Measurements from ENCODE around the gene PCDH9.
"Not testable (repeated sequence)": the region's sequence is repeated elsewhere in the genome, so short reads cannot be mapped to it uniquely, and the experiment has no call there.

PCDH9 gene

DNA sequence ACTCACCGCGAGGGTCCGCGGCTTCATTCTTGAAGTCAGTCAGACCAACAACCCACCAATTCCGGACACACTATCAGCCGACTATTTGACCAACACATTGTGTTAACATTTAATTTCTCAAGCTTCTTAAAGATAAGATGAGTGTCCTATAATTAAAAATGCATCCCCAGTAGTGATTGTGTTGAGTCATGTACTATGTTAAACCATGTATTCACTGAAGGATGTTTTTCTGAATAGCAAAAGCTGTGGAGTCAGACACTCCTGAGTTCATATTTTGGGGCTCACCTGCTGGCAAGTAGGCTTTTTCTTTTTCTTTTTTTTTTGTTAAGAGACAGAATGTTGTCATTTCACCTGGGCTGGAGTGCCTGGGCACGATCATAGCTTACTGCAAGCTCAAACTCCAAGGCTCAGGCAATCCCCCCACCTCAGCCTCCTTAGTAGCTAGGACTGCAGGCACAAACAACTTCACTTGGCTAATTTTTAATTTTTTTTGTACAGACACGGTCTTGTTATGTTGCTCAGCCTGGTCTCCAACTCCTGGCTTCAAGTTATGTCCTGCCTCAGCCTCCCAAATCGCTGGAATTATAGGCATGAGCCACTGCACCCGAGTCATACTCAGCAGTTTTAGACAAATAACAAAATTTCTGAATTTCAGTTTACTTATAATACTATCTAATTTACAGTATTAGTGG, 606.9 kb downstream of the PCDH9 start:
- Histone ChIP-seq H3K4me3 (ENCODE audit: low read depth in 1 of 2, low read length in 1 of 2) (no peak overlapping the region), H3K4me1 (ENCODE audit: control insufficient read depth in 1 of 2, insufficient read depth in 1 of 2, low read depth in 1 of 2, low read length in 1 of 2) (no peaks in the 10 kb centered on the region), H3K27me3 (no peaks in the 10 kb centered on the region), H3K27ac (no peak overlapping the region), H3K36me3 (no peaks in the 10 kb centered on the region), H3K9me3 (no peaks in the 10 kb centered on the region)
- TF ChIP-seq, protein P1, sequence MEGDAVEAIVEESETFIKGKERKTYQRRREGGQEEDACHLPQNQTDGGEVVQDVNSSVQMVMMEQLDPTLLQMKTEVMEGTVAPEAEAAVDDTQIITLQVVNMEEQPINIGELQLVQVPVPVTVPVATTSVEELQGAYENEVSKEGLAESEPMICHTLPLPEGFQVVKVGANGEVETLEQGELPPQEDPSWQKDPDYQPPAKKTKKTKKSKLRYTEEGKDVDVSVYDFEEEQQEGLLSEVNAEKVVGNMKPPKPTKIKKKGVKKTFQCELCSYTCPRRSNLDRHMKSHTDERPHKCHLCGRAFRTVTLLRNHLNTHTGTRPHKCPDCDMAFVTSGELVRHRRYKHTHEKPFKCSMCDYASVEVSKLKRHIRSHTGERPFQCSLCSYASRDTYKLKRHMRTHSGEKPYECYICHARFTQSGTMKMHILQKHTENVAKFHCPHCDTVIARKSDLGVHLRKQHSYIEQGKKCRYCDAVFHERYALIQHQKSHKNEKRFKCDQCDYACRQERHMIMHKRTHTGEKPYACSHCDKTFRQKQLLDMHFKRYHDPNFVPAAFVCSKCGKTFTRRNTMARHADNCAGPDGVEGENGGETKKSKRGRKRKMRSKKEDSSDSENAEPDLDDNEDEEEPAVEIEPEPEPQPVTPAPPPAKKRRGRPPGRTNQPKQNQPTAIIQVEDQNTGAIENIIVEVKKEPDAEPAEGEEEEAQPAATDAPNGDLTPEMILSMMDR (IDR thresholded peaks at IDR 0.05) = no peak

DNA sequence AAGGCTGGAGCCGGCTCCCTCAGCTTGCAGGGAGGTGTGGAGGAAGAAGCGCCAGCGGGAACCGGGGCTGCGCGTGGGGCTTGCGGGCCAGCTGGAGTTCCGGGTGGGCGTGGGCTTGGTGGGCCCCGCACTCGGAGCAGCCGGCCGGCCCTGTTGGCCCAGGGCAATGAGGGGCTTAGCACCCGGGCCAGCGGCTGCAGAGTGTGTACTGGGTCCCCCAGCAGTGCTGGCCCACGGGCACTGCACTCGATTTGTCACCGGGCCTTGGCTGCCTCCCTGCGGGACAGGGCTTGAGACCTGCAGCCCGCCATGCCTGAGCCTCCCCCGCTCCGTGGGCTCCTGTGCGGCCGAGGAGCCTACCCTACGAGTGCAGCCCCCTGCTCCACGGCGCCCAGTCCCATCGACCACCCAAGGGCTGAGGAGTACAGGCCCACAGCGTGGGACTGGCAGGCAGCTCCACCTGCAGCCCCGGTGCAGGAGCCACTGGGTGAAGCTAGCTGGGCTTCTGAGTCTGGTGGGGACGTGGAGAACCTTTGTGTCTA, 608.2 kb downstream of the PCDH9 start:
- H3K27me3 ChIP-seq; H3K36me3 ChIP-seq; H3K4me1 ChIP-seq (ENCODE audit: control insufficient read depth in 1 of 2, insufficient read depth in 1 of 2, low read depth in 1 of 2, low read length in 1 of 2); H3K27ac ChIP-seq; H3K9me3 ChIP-seq; H3K4me3 ChIP-seq (ENCODE audit: low read depth in 1 of 2, low read length in 1 of 2): not testable (repeated sequence)

DNA sequence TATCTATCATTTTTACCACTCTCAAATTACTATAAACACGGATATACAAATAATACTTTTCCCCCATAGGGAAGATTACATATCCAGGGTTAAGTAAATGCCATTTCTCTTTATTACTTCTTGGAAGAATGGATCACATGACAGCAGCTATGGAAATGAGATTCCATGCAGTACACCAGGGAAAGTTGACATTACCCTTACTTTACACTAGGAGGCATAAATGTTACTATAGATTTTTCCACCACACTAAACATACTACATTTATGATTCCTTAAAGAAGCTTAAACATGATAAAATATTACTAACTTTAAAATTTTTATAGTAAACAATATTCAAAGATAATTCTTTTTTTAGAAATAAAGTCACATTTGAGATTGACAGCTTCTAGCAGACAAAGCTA, 611.4 kb downstream of the PCDH9 start:
- Histone ChIP-seq H3K27ac (no peak overlapping the region), H3K27me3 (no peaks in the 10 kb centered on the region), H3K4me3 (ENCODE audit: low read depth in 1 of 2, low read length in 1 of 2) (no peak overlapping the region), H3K36me3 (no peaks in the 10 kb centered on the region), H3K9me3 (no peaks in the 10 kb centered on the region), H3K4me1 (ENCODE audit: control insufficient read depth in 1 of 2, insufficient read depth in 1 of 2, low read depth in 1 of 2, low read length in 1 of 2) (no peaks in the 10 kb centered on the region)
- TF ChIP-seq, protein P1 (IDR thresholded peaks at IDR 0.05) = no peak

DNA sequence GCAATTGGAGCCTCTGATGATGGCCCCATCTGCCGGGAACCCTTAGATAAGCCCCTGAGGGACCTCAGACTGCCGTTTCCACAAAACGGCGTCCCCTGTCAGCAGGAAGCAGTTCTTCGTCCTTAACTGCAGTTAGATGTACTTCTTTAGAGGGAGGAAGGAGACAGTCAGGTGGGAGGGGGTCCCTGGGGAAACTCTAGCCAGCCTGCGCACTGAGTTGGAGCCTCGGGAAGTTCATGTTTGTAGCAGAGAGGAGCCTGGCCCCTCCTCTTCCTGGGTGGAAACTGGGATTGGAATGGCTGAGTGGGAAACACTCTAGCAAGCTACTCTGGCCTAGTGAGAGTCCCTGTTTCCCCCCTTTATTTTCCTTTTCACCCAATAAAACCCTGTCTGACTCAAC, 612.4 kb downstream of the PCDH9 start:
- no peak overlapping the region for H3K27ac ChIP-seq
- H3K9me3 ChIP-seq = no peaks in the 10 kb centered on the region
- H3K4me3 ChIP-seq (ENCODE audit: low read depth in 1 of 2, low read length in 1 of 2) = no peak overlapping the region
- no peaks in the 10 kb centered on the region for H3K36me3 ChIP-seq
- TF ChIP-seq, protein P1 (IDR thresholded peaks at IDR 0.05) = no peak
- no peaks in the 10 kb centered on the region for H3K4me1 ChIP-seq (ENCODE audit: control insufficient read depth in 1 of 2, insufficient read depth in 1 of 2, low read depth in 1 of 2, low read length in 1 of 2)
- H3K27me3 ChIP-seq = no peaks in the 10 kb centered on the region

DNA sequence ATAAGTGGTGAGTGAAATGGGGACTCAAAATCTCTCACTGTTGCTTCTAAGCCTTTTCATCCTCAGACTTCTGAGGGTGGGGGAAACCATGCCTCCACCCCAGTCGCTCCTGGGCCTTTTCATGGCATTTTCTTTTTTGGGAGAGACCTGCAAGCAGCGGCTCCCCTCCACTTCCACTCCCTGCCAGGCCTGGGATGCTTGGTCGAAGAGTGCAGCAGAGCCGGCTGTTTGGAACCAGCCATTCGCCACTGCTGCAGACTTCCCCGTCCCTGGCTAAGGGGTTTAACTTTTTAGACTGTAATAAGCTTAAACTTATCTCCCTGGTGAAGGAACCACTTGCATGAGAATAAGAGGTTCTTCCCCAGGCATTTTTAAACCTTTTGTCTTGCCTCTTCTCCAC, 617.2 kb downstream of the PCDH9 start:
- H3K4me1 ChIP-seq (ENCODE audit: control insufficient read depth in 1 of 2, insufficient read depth in 1 of 2, low read depth in 1 of 2, low read length in 1 of 2) = no peaks in the 10 kb centered on the region
- H3K4me3 ChIP-seq (ENCODE audit: low read depth in 1 of 2, low read length in 1 of 2) = no peak overlapping the region
- H3K36me3 ChIP-seq = no peaks in the 10 kb centered on the region
- no peaks in the 10 kb centered on the region for H3K9me3 ChIP-seq
- no peak overlapping the region for H3K27ac ChIP-seq
- no peaks in the 10 kb centered on the region for H3K27me3 ChIP-seq
- TF ChIP-seq, protein P1 (IDR thresholded peaks at IDR 0.05) = no peak

DNA sequence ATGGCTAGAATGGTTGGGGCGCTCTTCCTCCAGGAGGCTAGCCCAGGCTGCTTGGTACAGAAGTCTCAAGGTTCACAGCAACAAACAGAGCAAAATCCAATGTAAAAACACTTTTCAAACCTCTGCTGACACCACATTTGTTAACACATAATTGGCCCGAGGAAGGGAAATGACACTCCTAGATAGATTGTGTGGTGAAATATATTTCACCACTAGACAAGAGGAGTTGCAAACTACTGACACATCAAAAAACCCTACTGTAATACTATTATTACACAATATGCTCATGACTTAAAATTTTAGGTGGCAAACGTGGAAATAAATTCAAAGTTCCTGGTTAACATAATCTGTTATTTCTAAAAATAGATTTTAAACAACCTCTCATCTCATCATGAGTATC, 643.6 kb downstream of the PCDH9 start:
- H3K4me3 ChIP-seq (ENCODE audit: low read depth in 1 of 2, low read length in 1 of 2) = no peak overlapping the region
- no peaks in the 10 kb centered on the region for H3K27me3 ChIP-seq
- H3K27ac ChIP-seq = no peak overlapping the region
- TF ChIP-seq, protein P1 (IDR thresholded peaks at IDR 0.05) = no peak
- H3K9me3 ChIP-seq = no peaks in the 10 kb centered on the region
- no peaks in the 10 kb centered on the region for H3K36me3 ChIP-seq
- H3K4me1 ChIP-seq (ENCODE audit: control insufficient read depth in 1 of 2, insufficient read depth in 1 of 2, low read depth in 1 of 2, low read length in 1 of 2) = peaks cover 0 to 6% of the 10 kb centered on the region in 2 experiments
